H1 (cell line): ENCODE data around the gene ARHGAP6. TPM values are rescaled to one million over a fixed set of nuclear protein-coding genes. Genes with fewer than 3 reads are reported as not detected.

ENCODE experiments used
- CTCF ChIA-PET: fragments of 300-600 bp; sonication (Branson Sonifier 250); formaldehyde crosslinking; loops from one replicate; lab custom pipeline; 2021; ENCODE audit not compliant: partially characterized antibody; lab: Charles Lee
- POLR2A ChIA-PET: fragments of 300-600 bp; sonication (Branson Sonifier 250); formaldehyde crosslinking; loops from one replicate; lab custom pipeline; 2021; ENCODE audit warnings: inconsistent platforms; ENCODE audit not compliant: partially characterized antibody; lab: Charles Lee
- DNase-seq, 2 experiments: peaks; one replicate each; pipeline versions ENCODE4 v3.0.0 to v3.0.0-alpha.2; 2010 to 2022; ENCODE audit warnings: low spot score in 2 of 2, low read depth in 1 of 2, mixed read lengths in 1 of 2
- FAIRE-seq: peaks from 2 replicates; lab custom pipeline; 2011; peaks lifted over from hg19 to GRCh38; lab: Jason Lieb, UNC
- H2AFZ ChIP-seq: 2 replicates; pipeline ENCODE4 v1.8.1; 2012; ENCODE audit warnings: low read length, inconsistent platforms
- H2AK5ac ChIP-seq: 2 replicates; pipeline ENCODE4 v1.6.1; 2013; ENCODE audit warnings: low read depth, low read length
- H2BK120ac ChIP-seq: replicated peaks from 2 replicates; pipeline ENCODE3; 2013; ENCODE audit warnings: low read depth, low read length, inconsistent platforms
- H2BK12ac ChIP-seq: 2 replicates; pipeline ENCODE4 v1.6.1; 2013; ENCODE audit warnings: low read depth, low read length
- H2BK15ac ChIP-seq: 2 replicates; pipeline ENCODE4 v1.6.1; 2013; ENCODE audit warnings: low read length
- H2BK20ac ChIP-seq: 2 replicates; pipeline ENCODE4 v1.6.1; 2013; ENCODE audit warnings: low read length
- H2BK5ac ChIP-seq: 2 replicates; pipeline ENCODE4 v1.6.1; 2013; ENCODE audit warnings: low read depth, low read length
- H3K14ac ChIP-seq: 2 replicates; pipeline ENCODE4 v1.6.1; 2013; ENCODE audit warnings: inconsistent platforms; ENCODE audit not compliant: insufficient read length
- H3K18ac ChIP-seq: 2 replicates; pipeline ENCODE4 v1.6.1; 2013; ENCODE audit warnings: low read length; ENCODE audit errors: extremely low read depth
- H3K23ac ChIP-seq: 2 replicates; pipeline ENCODE4 v1.6.1; 2013; ENCODE audit warnings: inconsistent platforms; ENCODE audit not compliant: insufficient read length
- H3K23me2 ChIP-seq: 2 replicates; pipeline ENCODE4 v1.6.1; 2013; ENCODE audit warnings: low read depth, low read length
- H3K27ac ChIP-seq: 2 replicates; pipeline ENCODE4 v1.6.1; 2011; ENCODE audit warnings: low read depth, low read length, inconsistent platforms
- H3K27me3 ChIP-seq, 4 experiments: replicated peaks in 1 of 4; 1 replicate in 1 of 4; 2 replicates in 3 of 4; pipeline versions ENCODE4 v1.6.1 to v1.8.1; 2011 to 2013; ENCODE audit warnings: low read length in 3 of 4, mild to moderate bottlenecking in 3 of 4, inconsistent platforms in 2 of 4, mixed read lengths in 2 of 4, moderate library complexity in 1 of 4; ENCODE audit not compliant: control insufficient read depth in 3 of 4, insufficient read depth in 3 of 4; ENCODE audit errors: extremely low read depth in 1 of 4
- H3K36me3 ChIP-seq, 4 experiments: 2 replicates each; pipeline versions ENCODE4 v1.6.1 to v1.8.1; 2011 to 2013; ENCODE audit warnings: mild to moderate bottlenecking in 4 of 4, low read length in 3 of 4, moderate library complexity in 2 of 4, control low read depth in 1 of 4, inconsistent platforms in 1 of 4; ENCODE audit not compliant: insufficient read depth in 4 of 4, control insufficient read depth in 2 of 4
- H3K4ac ChIP-seq: replicated peaks from 2 replicates; pipeline ENCODE3; 2013; ENCODE audit warnings: low read length, low read depth, mixed read lengths, inconsistent platforms; ENCODE audit not compliant: insufficient read length
- H3K4me1 ChIP-seq, 4 experiments: replicated peaks in 1 of 4; 1 replicate in 1 of 4; 2 replicates in 3 of 4; pipeline versions ENCODE4 v1.6.1 to v1.8.1; 2011 to 2013; ENCODE audit warnings: low read length in 3 of 4, inconsistent platforms in 2 of 4, mixed read lengths in 1 of 4; ENCODE audit not compliant: insufficient read depth in 4 of 4, control insufficient read depth in 3 of 4
- H3K4me2 ChIP-seq, 2 experiments: 2 replicates each; pipeline versions ENCODE4 v1.6.1 to v1.8.1; 2011 to 2013; ENCODE audit warnings: low read depth in 2 of 2, low read length in 2 of 2, control low read depth in 1 of 2, inconsistent platforms in 1 of 2, mild to moderate bottlenecking in 1 of 2; ENCODE audit not compliant: insufficient read depth in 1 of 2
- H3K4me3 ChIP-seq, 4 experiments: fragments of 200-600, 300-600 bp in 1 of 4; sonication (generic), shearing (Covaris generic), sonication (Bioruptor Twin) in 1 of 4; 2 replicates each; pipeline versions ENCODE4 v1.5.1 to v1.8.1; 2011 to 2016; ENCODE audit warnings: low read length in 4 of 4, low read depth in 3 of 4, control low read depth in 2 of 4, inconsistent platforms in 2 of 4, mild to moderate bottlenecking in 2 of 4, mixed read lengths in 1 of 4, moderate library complexity in 1 of 4; ENCODE audit not compliant: insufficient read depth in 2 of 4; ENCODE audit errors: extremely low read depth in 1 of 4
- H3K56ac ChIP-seq: replicated peaks from 2 replicates; pipeline ENCODE3; 2013; ENCODE audit warnings: low read depth, mild to moderate bottlenecking, mixed read lengths, low read length, inconsistent platforms; ENCODE audit not compliant: insufficient read length
- H3K79me1 ChIP-seq: 2 replicates; pipeline ENCODE4 v1.6.1; 2013; ENCODE audit warnings: low read depth, low read length, control low read depth
- H3K79me2 ChIP-seq, 2 experiments: 2 replicates each; pipeline versions ENCODE4 v1.6.1 to v1.8.1; 2012 to 2013; ENCODE audit warnings: low read length in 2 of 2, mild to moderate bottlenecking in 2 of 2, inconsistent platforms in 1 of 2; ENCODE audit not compliant: insufficient read depth in 2 of 2, control insufficient read depth in 1 of 2
- H3K9ac ChIP-seq, 4 experiments: replicated peaks in 1 of 4; 1 replicate in 1 of 4; 2 replicates in 3 of 4; pipeline versions ENCODE4 v1.6.1 to v1.8.1; 2011 to 2013; ENCODE audit warnings: low read depth in 3 of 4, low read length in 3 of 4, control low read depth in 2 of 4, mild to moderate bottlenecking in 2 of 4, moderate library complexity in 2 of 4, inconsistent platforms in 1 of 4; ENCODE audit errors: extremely low read depth in 1 of 4
- H3K9me3 ChIP-seq, 2 experiments: 2 replicates each; pipeline versions ENCODE4 v1.6.1 to v1.8.1; 2012 to 2013; ENCODE audit warnings: mild to moderate bottlenecking in 2 of 2, moderate library complexity in 2 of 2, control low read depth in 1 of 2, inconsistent platforms in 1 of 2, low read depth in 1 of 2, low read length in 1 of 2, mixed read lengths in 1 of 2; ENCODE audit not compliant: insufficient read depth in 2 of 2
- H4K20me1 ChIP-seq, 2 experiments: replicated peaks in 1 of 2; 2 replicates each; pipeline versions ENCODE3 to v1.8.1; 2011 to 2013; ENCODE audit warnings: inconsistent platforms in 2 of 2, low read length in 2 of 2, mild to moderate bottlenecking in 1 of 2; ENCODE audit not compliant: insufficient read depth in 2 of 2, control insufficient read depth in 1 of 2
- H4K5ac ChIP-seq: 2 replicates; pipeline ENCODE4 v1.6.1; 2013; ENCODE audit warnings: low read length, low read depth, mixed read lengths, inconsistent platforms; ENCODE audit not compliant: insufficient read length
- H4K8ac ChIP-seq: 2 replicates; pipeline ENCODE4 v1.8.0; 2013; ENCODE audit warnings: mild to moderate bottlenecking, moderate library complexity, low read length, inconsistent platforms; ENCODE audit not compliant: insufficient read depth; ENCODE audit errors: extremely low read depth
- H4K91ac ChIP-seq: replicated peaks from 2 replicates; pipeline ENCODE3; 2013; ENCODE audit warnings: low read length, mixed read lengths, inconsistent platforms; ENCODE audit not compliant: insufficient read length
- CEBPB ChIP-seq: IDR thresholded peaks from 2 replicates; pipeline ENCODE4 v1.6.1; 2012; ENCODE audit warnings: low read depth, low read length
- CHD1 ChIP-seq: IDR thresholded peaks from 2 replicates; pipeline ENCODE4 v1.6.1; 2012; ENCODE audit warnings: low read depth, low read length, improper control_type of control experiment
- GTF2F1 ChIP-seq: IDR thresholded peaks from 2 replicates; pipeline ENCODE4 v1.6.1; 2012; ENCODE audit warnings: low read depth, low read length, improper control_type of control experiment, borderline replicate concordance
- KDM1A ChIP-seq: fragments of 200-600, 300-600 bp; sonication (generic); IDR thresholded peaks from 2 replicates; pipeline ENCODE4 v1.7.1; 2016; ENCODE audit warnings: mild to moderate bottlenecking, low read length, borderline replicate concordance
- TAF7 ChIP-seq: optimal IDR thresholded peaks from 2 replicates; pipeline ENCODE3; 2011; ENCODE audit warnings: low read depth, mild to moderate bottlenecking, inconsistent platforms, low read length, moderate library complexity, borderline replicate concordance
- ZNF274 ChIP-seq: IDR thresholded peaks from 2 replicates; pipeline ENCODE4 v1.7.0; 2012; ENCODE audit warnings: low read length, borderline replicate concordance; ENCODE audit errors: extremely low read depth
- WGBS, 2 experiments: shearing (Covaris generic) in 1 of 2; methylation state at CpG; one replicate each; pipeline versions ENCODE4 v1.1.6 to v1.1.7; 2013 to 2015; ENCODE audit warnings: low lambda C conversion rate in 2 of 2, mixed read lengths in 2 of 2, inconsistent platforms in 1 of 2, low coverage in 1 of 2, missing lambda C conversion rate in 1 of 2; ENCODE audit not compliant: insufficient replicate concordance in 2 of 2, insufficient coverage in 1 of 2, insufficient read length in 1 of 2; ENCODE audit errors: extremely low coverage in 1 of 2, missing lambda C conversion rate in 1 of 2; 5-methylcytosine and 5-hydroxymethylcytosine counted together
- polyA plus RNA-seq, 7 experiments: library from polyadenylated mRNA; depleted of rRNA in 3 of 7; stranded (reverse) in 5 of 7; unstranded in 2 of 7; fragments of >200 nt in 5 of 7; fragments of 200-250 nt in 2 of 7; gene quantifications; 1 replicate in 5 of 7; 2 replicates in 1 of 7; 4 replicates in 1 of 7; pipeline versions ENCODE4 v1.2.1 to v1.2.3, GENCODE V29; 2011 to 2013; ENCODE audit warnings: missing spikeins in 2 of 7, mixed read lengths in 2 of 7
- total RNA-seq: library from RNA; stranded (reverse); fragmentation: NEBNext Ultra II Directional; extraction: Animal tissue kit (Norgen Biotek cat#: 25700); gene quantifications from 2 replicates; pipeline ENCODE4 v1.2.1, GENCODE V29; 2021

The ARHGAP6 gene
- total and polyA plus RNA-seq, 2 of the 8 experiments (the other 6 are each of a cell fraction or from before 2014, with no cell fraction given) = 0.35 to 0.82 TPM

DNA sequence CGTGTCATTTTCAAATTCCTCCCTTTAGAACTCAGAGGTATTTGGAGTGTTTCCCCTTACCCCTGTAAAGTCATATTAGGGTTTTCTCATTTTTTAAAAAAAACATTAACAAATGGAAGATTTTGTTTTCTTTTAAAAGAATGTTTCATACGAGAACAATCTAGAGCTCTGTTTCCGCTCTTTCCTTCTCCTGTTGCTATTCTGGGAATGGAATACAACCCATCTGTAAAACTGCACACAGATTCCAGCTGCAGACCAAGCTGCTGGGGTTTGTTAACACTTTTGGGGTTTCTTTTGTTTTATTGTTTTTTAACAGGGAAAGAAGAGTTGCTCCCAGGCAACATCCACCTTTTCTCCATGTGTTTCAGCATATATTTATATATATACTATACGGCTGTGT, 493.3 kb downstream of the ARHGAP6 start:
- H2AK5ac ChIP-seq = no peak overlapping the region
- H3K4me3 ChIP-seq = no peak overlapping the region
- H4K91ac ChIP-seq = no peak overlapping the region
- no peak overlapping the region for H3K4ac ChIP-seq
- no peaks in the 10 kb centered on the region for H3K79me1 ChIP-seq
- H3K18ac ChIP-seq = no peak overlapping the region
- no peaks in the 10 kb centered on the region for H3K4me1 ChIP-seq
- H2BK12ac ChIP-seq = no peak overlapping the region
- H3K4me2 ChIP-seq = no peak overlapping the region
- ChIA-PET CTCF (no interaction called here), POLR2A (no interaction called here)
- H3K56ac ChIP-seq = no peak overlapping the region
- H2BK5ac ChIP-seq = no peak overlapping the region
- no peak overlapping the region for H2AFZ ChIP-seq
- H4K8ac ChIP-seq = no peak overlapping the region
- no peaks in the 10 kb centered on the region for H3K27me3 ChIP-seq
- no peak overlapping the region for H3K9ac ChIP-seq
- no peak overlapping the region for H2BK20ac ChIP-seq
- no peak overlapping the region for H3K14ac ChIP-seq
- H3K79me2 ChIP-seq = no peaks in the 10 kb centered on the region
- no peak overlapping the region for H3K27ac ChIP-seq
- no peak for DNase-seq
- no peak overlapping the region for H2BK120ac ChIP-seq
- WGBS, 2 experiments = 81% methylated on average over 4 of the region's 4 CpGs; no CpG with 5 or more reads in 1 of the 2 experiments
- no peak overlapping the region for H4K5ac ChIP-seq
- no peaks in the 10 kb centered on the region for H3K9me3 ChIP-seq
- no peak overlapping the region for H2BK15ac ChIP-seq
- no peak for FAIRE-seq
- no peaks in the 10 kb centered on the region for H3K36me3 ChIP-seq
- no peak overlapping the region for H3K23ac ChIP-seq
- H4K20me1 ChIP-seq = no peaks in the 10 kb centered on the region
- H3K23me2 ChIP-seq = no peaks in the 10 kb centered on the region
- TF ChIP-seq TAF7 (no peak), CEBPB (no peak), CHD1 (no peak), GTF2F1 (no peak), ZNF274 (no peak), KDM1A (no peak)
